Measurements from ENCODE around the gene CIZ1. TPM values are rescaled to one million over a fixed set of nuclear protein-coding genes. Genes with fewer than 3 reads are reported as not detected.

The CIZ1 gene
- total RNA-seq, 1 experiment from 2014 or later: 93.7 TPM

DNA sequence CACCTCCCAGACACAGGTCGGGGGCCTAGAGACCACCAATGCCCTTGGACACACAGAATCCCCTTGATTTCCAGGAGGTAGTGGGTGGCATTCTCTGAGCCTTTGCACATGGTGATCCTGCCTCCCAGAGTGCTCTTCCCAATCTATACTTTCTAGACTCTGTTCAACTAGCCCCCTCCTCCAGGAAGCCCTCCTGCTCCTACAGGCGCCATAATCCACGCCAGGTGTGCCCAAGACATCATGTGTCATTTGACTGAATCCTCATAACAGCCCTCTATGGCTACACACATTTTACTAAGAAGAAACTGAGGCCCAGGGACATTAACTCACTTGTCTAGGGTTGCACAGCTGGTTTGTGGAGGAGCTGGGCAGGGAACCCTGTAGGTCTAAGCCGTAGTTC lies 24.2 kb downstream of the CIZ1 start:
- intact Hi-C loops (cut with micrococcal nuclease; ENCODE audit: unreplicated experiment): no loop called here
- H3K4me3 Mint-ChIP-seq (ENCODE audit: low read depth, unreplicated experiment): no peak overlapping the region
- H3K36me3 Mint-ChIP-seq (ENCODE audit: insufficient read depth, unreplicated experiment): peaks cover 42% of the 10 kb centered on the region
- no peak overlapping the region for H3K27ac Mint-ChIP-seq (ENCODE audit: unreplicated experiment)
- BruUV-seq (replicated peaks): no TSS peak
- H3K4me1 Mint-ChIP-seq (ENCODE audit: low read depth, unreplicated experiment): no peaks in the 10 kb centered on the region
- H3K27me3 Mint-ChIP-seq (ENCODE audit: unreplicated experiment): no peaks in the 10 kb centered on the region
- DNase-seq: no peak
- CTCF ChIA-PET: no interaction called here
- TF ChIP-seq, protein P1, sequence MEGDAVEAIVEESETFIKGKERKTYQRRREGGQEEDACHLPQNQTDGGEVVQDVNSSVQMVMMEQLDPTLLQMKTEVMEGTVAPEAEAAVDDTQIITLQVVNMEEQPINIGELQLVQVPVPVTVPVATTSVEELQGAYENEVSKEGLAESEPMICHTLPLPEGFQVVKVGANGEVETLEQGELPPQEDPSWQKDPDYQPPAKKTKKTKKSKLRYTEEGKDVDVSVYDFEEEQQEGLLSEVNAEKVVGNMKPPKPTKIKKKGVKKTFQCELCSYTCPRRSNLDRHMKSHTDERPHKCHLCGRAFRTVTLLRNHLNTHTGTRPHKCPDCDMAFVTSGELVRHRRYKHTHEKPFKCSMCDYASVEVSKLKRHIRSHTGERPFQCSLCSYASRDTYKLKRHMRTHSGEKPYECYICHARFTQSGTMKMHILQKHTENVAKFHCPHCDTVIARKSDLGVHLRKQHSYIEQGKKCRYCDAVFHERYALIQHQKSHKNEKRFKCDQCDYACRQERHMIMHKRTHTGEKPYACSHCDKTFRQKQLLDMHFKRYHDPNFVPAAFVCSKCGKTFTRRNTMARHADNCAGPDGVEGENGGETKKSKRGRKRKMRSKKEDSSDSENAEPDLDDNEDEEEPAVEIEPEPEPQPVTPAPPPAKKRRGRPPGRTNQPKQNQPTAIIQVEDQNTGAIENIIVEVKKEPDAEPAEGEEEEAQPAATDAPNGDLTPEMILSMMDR (IDR thresholded peaks at IDR 0.05; ENCODE audit: unreplicated experiment): no peak
- H3K9me3 Mint-ChIP-seq (ENCODE audit: low read depth, unreplicated experiment): no peaks in the 10 kb centered on the region

DNA sequence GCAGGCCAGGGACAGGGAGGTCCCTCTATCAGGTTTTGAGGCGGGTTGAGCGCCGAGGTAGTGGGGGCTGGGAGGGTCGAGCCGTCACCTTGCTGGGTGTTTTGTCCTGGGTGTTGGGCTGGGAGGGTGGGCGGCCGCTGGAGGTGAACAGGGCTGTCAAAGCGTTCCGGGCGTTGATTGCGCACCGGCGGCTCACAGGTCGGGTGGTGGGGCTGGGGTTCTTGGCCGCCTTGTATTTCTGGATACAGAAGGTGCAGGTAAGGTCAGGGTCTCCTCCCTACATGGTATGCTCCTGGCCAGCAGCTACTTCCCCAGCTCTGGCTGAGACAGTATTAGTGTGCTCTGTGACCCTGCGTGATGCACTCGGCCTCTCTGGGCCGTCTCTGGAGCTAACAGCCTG lies 25.2 kb downstream of the CIZ1 start:
- CTCF ChIA-PET: no interaction called here
- Mint-ChIP-seq H3K4me1 (ENCODE audit: low read depth, unreplicated experiment) (no peaks in the 10 kb centered on the region), H3K9me3 (ENCODE audit: low read depth, unreplicated experiment) (no peaks in the 10 kb centered on the region), H3K4me3 (ENCODE audit: low read depth, unreplicated experiment) (no peak overlapping the region), H3K27ac (ENCODE audit: unreplicated experiment) (no peak overlapping the region), H3K27me3 (ENCODE audit: unreplicated experiment) (no peaks in the 10 kb centered on the region), H3K36me3 (ENCODE audit: insufficient read depth, unreplicated experiment) (peaks cover 51% of the 10 kb centered on the region)
- intact Hi-C loops (cut with micrococcal nuclease; ENCODE audit: unreplicated experiment): no loop called here
- TF ChIP-seq, protein P1 (IDR thresholded peaks at IDR 0.05; ENCODE audit: unreplicated experiment): no peak
- no TSS peak for BruUV-seq (replicated peaks)
- DNase-seq: no peak

DNA sequence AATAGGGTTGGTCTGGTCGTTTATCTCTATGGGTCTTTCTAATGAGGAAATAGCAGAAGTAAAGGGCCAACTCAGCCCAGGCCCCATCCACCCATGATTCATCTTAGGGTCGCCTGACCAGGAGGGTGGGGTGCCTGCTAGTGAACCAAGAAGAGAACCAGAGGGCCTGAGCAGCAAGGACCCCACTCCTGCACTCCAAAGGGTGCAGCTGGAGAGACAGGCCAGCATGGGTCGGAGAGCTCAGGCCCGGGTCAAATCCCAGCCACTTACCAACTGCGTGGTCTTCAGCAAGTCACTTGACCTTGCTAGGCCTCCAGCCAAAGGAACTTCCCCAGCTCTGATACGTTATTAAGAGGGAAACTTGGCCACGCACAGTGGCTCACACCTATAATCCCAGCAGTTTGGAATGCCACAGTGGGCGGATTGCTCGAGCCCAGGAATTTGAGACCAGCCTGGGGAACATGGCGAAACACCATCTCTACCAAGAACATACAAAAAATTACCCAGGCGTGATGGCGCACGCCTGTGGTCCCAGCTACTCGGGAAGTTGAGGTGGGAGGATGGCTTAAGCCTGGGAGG lies 27.0 kb downstream of the CIZ1 start:
- Mint-ChIP-seq H3K4me1 (ENCODE audit: low read depth, unreplicated experiment) (no peaks in the 10 kb centered on the region), H3K36me3 (ENCODE audit: insufficient read depth, unreplicated experiment) (peaks cover 69% of the 10 kb centered on the region), H3K4me3 (ENCODE audit: low read depth, unreplicated experiment) (no peak overlapping the region), H3K9me3 (ENCODE audit: low read depth, unreplicated experiment) (no peaks in the 10 kb centered on the region), H3K27ac (ENCODE audit: unreplicated experiment) (no peak overlapping the region), H3K27me3 (ENCODE audit: unreplicated experiment) (no peaks in the 10 kb centered on the region)
- intact Hi-C loops (cut with micrococcal nuclease; ENCODE audit: unreplicated experiment): no loop called here
- CTCF ChIA-PET: interaction anchor here (1.2 kb wide), 1 partner anchor 39 kb away, joined by 3 read pairs; no protein-coding TSS in a partner anchor
- BruUV-seq (replicated peaks): no TSS peak
- no peak for DNase-seq
- TF ChIP-seq, protein P1 (IDR thresholded peaks at IDR 0.05; ENCODE audit: unreplicated experiment): no peak

DNA sequence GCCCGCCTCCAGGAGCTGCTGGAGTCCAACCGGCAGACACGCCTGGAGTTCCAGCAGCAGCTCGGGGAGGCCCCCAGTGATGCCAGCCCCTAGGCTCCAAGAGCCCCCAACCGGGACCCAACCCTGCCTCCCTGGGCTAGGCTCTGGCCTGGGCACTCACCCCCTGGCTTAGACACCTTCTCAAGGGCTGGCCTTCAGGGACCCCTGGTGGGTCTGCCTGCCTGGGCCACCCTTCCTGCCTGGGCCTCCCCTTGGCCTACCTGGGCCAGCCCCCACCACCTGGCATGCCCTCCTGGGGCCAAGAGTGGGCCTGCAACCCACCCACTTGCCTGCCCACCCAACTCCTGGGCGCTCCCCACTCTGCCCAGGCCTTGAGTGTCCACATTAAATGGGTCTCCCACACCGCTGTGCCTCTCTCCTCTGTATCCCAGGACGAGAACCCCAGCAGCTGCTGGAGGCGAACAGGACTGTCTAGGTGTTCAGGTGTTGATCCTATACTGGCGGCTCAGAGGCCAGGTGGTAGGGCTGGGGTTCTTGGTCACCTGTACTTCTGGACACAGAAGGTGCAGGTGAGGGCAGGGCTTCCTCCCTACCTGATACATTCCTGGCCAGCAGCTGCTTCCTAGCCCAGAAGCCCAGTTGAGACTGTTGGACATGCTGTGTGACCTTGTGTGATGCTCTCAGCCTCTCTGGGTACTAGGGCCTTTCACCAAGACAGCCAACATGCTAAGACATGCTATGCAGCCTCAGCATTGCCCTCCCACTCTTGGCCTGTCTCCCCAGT lies 27.7 kb downstream of the CIZ1 start:
- peaks cover 72% of the 10 kb centered on the region for H3K36me3 Mint-ChIP-seq (ENCODE audit: insufficient read depth, unreplicated experiment)
- BruUV-seq (replicated peaks): no TSS peak
- CTCF ChIA-PET: interaction anchor here (1.2 kb wide), 1 partner anchor 39 kb away, joined by 3 read pairs; no protein-coding TSS in a partner anchor

More for the DNA sequence above, 27.7 kb downstream of the CIZ1 start:
- Mint-ChIP-seq H3K27ac (ENCODE audit: unreplicated experiment) (no peak overlapping the region), H3K9me3 (ENCODE audit: low read depth, unreplicated experiment) (no peaks in the 10 kb centered on the region), H3K27me3 (ENCODE audit: unreplicated experiment) (no peaks in the 10 kb centered on the region), H3K4me1 (ENCODE audit: low read depth, unreplicated experiment) (no peaks in the 10 kb centered on the region), H3K4me3 (ENCODE audit: low read depth, unreplicated experiment) (no peak overlapping the region)
- no peak for DNase-seq
- TF ChIP-seq, protein P1 (IDR thresholded peaks at IDR 0.05; ENCODE audit: unreplicated experiment): no peak
- intact Hi-C loops (cut with micrococcal nuclease; ENCODE audit: unreplicated experiment): no loop called here

Data from Calu3 (cell line).